HG03196 (cell line): Measurements from ENCODE around the gene TSPEAR.
"Not testable (repeated sequence)": the region's sequence is repeated elsewhere in the genome, so short reads cannot be mapped to it uniquely, and the experiment has no call there.

ENCODE experiments used
- ATAC-seq: cut with Tn5 transposase; IDR thresholded peaks from one replicate; pipeline ENCODE4 v1.9.1; 2021; ENCODE audit not compliant: unreplicated experiment

Gene TSPEAR

DNA sequence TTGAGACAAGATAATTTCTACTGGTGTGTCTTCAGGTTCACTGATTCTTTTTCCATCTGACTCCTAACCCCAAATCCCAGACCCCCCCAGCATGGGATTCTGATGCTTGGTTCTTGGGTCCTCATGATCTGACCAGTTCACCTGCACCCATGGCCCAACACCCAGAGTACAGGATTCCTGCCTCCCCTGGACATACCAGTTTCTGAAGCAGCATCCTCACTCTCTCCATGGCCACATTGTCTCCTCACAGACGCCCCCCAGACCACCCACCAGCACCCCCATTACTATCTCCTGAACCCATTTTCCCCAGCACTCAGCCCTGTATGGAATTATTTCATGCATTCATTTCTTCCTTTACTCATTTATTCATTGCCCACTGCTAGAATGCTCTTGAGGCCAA, 54.5 kb downstream of the TSPEAR start:
- no peak for ATAC-seq

DNA sequence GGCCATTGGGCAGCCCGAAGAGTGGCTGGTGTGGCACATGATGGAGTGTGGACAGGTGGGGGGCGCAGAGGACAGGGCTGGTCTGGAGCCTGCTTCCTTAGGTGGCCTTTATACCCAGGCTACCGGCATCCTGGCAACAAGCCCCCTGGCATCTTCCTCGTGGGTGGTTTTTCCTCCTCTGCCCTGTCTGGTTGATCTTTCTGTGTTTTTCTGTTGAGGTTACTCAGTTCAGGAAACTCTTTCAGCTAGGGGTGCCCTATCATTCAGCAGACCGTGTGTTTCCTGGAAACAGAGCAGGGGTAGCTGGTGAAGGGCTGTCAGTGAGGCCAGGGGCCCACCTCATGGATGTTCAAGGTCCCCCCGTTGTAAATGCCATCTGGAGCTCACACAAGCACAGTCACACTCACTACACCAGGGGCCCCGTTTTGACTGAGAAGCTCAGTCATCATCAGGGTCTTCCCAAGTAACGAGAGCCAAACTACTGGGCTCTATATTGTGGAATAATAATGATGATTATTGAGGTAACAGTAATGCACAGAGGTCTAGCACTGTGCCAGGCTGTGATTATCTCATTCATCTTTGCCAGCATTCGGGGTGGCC, 56.7 kb downstream of the TSPEAR start, which contains the start of gene KRTAP12-4:
Gene KRTAP12-4 (minus strand): TSS at position 84 of the 600 bp plus-strand sequence. CDS start 45 bp downstream, at position 39.
- no peak for ATAC-seq

DNA sequence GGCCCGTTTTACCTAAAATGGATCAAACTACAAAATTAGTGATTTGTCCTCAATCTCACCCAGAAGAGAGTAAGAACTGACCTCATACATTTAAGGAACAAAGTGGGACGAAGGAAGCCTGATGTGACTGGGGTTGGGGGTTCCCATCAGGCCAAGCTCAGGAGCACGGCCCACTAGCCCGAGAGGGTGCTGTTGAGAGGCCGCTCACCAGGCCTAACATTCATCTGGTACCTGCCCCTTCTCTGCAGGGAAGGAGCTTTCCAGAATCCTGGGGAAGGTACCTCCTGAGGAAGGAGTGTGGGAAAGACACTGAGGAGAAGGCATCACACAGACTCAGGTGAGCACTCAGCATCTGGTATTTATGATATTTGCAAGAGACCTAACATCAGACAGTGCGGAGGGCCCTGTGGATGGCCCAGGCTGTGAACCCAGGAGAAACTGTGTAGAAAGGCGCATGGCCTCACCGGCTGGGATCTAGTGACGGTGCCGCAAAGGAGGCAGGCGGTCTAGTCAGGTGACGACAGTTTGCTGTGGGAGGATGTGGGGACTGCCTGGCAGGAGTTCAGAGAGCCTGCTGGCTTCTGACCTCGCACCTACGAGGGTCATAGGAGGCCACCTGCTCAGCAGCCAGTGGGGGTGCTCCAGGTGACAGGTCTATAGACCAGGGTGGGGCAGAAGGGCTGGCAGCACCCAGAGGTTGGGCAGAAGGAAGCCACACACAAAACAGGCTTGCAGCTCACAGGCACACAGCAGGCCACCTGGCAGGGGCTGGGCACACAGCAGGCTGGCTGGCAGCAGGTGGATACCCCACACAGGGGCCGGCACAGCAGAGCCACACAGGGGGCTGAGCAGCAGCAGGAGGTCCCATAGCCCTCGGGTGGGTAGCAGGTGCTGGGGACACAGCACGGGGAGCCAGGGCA, 57.5 kb downstream of the TSPEAR start:
- ATAC-seq, result no peak

DNA sequence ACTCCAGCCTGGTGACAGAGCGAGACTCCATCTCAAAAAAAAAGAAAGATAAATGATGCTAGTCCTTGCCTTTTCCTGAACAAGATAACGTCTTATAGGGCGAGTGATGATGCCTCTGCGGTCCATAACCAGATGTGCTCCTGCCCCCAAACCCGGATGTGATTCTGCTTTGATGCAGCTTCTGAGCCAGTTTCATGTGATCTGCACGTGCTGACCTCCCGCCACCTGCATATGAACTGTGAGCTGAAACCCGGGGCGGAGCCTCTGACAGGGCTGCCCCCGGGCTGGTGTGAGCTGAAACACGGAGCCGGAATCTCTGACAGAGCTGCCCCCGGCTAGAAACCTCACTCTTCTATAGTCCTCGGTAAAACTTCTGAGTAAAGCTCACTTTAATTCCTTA, 58.2 kb downstream of the TSPEAR start:
- no peak for ATAC-seq

DNA sequence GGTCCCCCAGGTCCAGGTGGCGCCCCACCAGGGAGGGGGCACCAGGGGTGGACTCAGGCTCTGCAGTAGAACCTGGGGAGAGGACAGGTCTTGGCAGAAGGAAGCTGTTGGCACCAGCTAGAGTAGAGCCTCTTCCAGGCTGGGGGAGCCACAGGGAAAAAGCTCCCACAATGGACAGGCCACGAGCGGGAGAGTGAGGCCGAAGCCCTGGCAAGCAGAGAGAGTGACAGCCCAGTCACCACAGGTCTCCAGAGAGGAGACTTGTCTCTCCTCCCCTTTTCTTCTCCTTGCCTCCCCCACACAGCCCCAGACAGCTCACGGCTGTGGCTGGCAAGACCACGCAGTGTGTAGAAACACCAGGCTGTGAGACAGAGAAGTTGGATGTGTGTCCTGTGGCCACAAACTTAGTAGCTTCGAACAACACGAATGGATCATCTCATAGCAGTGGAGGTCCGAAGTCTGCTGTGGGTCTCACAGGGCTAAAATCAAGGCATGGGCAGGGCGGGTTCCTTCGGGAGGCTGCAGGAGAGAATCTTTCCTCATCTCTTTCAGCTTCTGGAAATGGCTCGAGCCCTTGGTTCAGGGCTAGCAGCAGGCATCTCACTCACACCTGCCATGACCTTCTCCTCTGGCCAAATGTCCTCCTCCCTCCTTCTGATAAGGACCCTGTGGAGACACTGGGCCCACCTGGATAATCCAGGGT, 60.2 kb downstream of the TSPEAR start:
- ATAC-seq, result no peak

DNA sequence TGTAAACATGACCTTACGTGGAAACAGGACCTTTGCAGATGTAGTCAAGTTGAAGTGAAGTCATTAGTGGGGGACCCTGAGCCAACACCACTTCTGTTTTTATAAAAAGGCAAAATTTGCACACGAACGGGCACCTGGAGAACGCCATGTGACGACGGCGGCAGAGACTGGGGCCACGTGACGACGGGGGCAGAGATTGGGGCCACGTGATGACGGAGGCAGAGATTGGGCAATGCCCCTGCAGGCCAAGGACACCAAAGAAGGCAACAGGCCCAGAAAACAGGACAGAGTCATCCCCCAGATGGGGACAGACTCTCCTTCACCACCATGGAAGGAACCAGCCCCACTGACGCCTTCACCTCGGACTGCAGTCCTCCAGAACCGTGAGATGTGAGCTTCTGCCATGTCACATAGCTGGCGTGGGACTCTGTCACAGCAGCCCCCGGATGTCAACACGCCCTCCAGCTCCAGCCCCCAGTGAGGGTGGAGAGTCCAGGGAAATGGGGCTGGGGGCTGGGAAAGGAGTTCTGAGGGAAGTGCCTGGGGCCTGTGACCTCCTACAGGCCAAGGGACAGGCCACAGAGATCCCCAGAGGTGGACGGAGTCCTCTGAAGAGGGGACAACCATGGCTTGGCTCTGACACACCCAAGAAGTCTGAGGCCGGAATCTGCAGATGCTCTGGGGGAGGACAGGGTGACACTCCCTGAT, 61.0 kb downstream of the TSPEAR start:
- ATAC-seq, result no peak

DNA sequence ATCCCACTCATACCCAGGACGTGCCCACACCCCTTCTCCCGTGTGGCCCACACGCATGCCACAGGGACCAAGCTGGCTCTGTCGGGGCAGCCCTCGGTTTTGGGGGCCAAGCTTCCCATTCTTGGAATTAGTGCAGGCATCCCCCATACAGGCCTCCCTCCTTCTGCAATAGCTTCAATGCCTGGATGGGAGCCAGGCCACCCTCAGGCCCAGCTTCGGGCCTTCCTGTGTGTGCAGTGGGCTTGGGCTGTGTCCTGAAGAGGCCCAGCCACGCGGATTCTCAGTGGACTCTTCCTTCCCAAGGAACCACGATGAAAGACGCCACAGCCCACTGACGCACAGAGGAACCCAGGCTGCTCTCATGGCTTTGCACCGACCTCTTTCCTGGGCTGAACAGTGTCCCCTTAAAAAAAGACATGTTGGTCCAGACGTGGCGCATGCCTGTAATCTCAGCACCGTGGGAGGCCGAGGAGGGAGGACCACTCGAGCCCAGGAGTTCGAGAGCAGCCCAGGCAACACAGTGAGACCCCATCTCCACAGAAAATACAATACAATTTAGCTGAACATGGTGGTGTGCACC, 61.8 kb downstream of the TSPEAR start:
- ATAC-seq, result no peak

DNA sequence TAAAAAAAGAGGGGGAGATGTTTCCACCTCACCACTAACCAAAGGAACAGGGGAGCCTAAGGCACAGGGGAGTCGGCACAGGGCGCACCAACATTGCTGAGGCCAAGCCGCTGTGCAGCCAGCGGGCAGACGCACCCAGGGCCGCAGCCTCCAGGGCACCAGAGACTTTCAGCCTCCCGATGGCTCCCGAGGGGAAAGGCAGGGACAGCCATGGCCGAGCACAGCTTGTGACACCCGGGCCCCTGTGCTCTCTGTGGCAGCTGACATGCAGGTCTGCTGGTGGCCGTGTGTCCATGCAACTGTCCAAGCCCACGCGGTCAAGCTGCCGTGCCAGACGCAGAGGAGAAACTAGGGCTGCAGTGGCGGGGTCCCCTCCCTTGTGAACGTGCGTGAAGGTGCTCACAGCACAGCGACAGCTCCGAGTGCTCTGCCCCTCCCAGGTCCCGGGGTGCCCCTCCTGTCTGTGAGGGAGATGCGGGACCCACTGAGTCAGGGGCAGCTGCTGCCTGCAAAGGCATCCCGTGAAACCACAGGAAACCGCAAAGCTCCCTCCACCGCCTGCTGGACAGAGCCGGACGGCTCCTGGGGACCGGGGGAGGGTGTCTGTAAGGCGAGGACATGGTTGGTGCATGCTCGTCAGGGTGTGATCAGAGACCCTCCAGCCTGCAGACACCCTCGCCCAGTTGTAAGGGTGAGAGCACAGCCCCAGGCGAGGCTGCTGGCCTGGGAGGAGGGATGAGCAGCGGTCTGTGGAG, 62.6 kb downstream of the TSPEAR start:
- no peak for ATAC-seq

DNA sequence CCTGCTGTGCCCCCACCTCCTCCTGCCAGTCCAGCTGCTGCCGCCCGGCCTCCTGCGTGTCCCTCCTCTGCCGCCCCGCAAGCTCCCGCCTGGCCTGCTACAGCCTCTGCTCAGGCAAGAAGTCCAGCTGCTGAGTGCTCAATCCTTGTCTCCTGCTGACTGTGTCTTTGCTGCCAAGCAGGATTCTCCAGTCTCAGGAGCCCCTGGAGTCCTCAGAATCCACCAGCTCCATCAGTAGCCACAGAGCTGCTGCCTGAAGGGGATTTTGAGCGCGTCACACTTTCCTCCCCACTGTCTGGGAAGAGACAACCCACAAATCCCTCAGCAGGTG, 64.2 kb downstream of the TSPEAR start:
- no peak for ATAC-seq

DNA sequence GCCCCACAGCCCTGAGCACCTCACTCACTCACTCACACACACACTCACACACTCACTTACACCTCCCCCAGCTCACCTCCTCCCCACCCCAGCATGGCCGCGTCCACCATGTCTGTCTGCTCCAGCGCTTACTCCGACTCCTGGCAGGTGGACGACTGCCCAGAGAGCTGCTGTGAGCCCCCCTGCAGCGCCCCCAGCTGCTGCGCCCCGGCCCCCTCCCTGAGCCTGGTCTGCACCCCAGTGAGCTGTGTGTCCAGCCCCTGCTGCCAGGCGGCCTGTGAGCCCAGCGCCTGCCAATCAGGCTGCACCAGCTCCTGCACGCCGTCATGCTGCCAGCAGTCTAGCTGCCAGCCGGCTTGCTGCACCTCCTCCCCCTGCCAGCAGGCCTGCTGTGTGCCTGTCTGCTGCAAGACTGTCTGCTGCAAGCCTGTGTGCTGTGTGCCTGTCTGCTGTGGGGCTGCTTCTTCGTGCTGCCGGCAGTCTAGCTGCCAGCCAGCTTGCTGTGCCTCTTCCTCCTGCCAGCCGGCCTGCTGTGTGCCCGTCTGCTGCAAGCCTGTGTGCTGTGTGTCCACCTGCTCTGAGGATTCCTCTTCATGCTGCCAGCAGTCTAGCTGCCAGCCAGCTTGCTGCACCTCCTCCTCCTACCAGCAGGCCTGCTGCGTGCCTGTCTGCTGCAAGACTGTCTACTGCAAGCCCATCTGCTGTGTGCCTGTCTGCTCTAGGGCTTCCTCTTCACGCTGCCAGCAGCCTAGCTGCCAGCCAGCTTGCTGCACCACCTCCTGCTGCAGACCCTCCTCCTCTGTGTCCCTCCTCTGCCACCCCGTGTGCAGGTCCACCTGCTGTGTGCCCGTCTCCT, 64.8 kb downstream of the TSPEAR start, which contains the start of gene KRTAP10-11:
Gene KRTAP10-11 (plus strand): TSS at position 49 of the 856 bp plus-strand sequence. CDS start 45 bp downstream, at position 94.
- not testable (repeated sequence) for ATAC-seq

DNA sequence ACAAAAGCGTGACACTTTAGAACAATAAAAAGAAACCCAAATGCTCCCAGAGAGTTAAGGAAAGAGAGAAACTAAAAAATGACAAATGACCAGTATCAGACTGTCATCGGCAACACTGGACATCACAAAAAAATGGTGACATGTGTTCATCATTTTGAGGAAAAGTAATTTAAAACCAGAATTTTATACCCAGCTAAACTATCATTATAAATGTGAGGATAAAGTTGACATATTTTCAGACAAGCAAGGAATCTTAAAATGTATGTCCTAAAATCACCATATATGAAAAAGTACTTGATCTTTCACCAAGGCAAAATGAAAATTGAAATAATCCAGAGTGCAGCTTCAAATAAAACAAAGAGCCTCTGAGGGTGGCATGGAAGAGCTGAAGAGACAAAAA, 66.5 kb downstream of the TSPEAR start:
- no peak for ATAC-seq

DNA sequence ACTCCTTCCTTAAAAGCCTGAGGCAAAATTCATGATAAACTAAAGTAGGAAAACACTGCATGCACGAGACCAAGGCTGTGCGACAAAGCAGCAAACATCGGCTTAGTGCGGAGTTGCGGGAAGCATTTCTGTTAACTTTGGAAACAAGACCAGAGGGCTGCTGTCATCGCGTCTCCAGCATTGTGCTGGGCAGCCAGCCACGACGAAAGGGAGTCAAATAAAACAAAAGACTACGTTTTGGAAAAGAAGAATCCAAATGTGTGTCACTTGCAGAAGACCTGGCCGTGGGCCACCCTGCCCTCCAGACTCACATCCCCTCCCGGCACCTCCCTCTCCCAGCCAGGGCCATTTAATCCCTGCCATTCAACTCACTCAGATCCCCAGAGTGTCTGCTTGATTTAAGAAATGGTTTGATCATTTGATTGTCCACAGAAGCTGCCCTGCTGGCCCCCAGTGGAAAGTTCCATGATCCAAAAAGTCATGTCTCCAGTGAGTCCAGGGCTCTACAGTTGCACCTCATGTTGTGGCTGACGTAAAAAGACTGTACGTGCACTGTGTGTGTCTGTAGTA, 67.5 kb downstream of the TSPEAR start:
- no peak for ATAC-seq

DNA sequence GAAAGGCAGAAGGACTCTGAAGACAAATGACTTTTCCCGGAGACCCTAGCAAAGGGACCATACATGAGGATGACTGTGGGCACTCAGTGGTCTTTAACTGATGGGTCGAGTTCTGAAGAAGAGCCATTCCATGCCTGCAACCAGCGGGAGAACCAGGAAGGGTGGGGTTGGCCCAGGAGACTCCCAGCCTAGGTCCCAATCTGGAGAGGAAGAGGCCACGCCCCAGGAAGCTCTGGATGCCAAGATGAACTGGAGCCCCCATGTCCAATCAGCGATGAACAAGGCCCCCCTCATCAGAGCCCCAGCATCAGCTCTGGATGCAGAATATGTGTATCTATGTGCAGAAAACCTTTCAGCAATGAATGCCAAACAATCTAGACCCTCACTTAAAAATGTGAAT, 70.6 kb downstream of the TSPEAR start:
- ATAC-seq, result no peak

DNA sequence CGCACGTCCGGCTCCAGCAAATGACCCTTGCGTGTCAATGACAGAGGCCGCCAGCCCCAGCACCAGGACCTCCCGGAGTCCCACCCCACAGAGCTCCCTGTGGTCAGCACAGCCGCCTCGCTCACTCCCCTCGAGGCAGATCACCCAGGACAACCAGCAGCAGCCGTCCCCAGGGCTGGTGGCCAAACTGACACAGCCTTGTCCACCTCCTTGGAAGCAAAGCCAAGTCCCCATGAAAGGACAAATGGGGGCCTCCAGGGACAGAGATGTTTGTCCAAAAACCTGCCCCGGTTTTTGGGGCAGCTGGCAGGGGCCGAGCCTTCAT, 72.1 kb downstream of the TSPEAR start:
- ATAC-seq, result no peak

DNA sequence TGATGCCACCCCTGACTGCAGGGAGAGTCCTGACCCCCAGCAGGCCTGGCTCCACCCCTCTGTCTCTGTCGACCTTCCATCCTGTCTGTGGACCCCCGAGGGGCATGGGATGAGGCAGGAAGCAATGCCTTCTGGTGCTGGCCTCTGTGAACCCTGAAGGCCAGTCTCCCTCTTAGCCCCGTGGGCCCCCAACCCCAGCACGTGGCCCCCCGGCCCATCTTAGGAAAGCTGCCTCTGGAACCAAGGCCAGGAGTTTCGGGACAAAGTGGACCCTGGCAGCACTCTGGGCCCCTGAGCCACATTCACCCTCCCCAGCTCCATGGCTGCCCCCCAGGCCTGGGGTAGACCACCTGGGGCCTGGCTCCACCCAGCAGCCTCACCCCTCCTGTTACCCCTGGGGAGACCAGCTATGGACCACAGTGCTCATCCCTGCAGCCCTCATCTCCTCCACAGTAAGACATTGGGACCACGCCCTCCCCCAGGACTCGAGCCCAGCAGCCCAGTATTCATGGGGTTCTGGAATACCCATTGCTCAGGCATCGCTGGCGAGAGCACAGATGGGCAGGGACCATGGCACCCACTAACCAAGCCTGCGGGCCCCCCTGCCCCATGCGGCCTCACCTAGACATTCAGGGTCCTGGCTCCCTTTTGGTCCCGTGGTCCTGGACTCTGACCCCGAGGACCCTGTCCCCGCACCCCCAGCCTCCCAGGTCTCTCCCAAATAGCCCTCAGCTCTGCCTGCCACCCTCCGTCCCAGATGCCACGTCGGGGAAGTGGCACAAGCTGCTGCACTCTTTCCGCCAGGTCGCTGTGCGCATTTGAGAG, 72.7 kb downstream of the TSPEAR start:
- ATAC-seq, result not testable (repeated sequence)

DNA sequence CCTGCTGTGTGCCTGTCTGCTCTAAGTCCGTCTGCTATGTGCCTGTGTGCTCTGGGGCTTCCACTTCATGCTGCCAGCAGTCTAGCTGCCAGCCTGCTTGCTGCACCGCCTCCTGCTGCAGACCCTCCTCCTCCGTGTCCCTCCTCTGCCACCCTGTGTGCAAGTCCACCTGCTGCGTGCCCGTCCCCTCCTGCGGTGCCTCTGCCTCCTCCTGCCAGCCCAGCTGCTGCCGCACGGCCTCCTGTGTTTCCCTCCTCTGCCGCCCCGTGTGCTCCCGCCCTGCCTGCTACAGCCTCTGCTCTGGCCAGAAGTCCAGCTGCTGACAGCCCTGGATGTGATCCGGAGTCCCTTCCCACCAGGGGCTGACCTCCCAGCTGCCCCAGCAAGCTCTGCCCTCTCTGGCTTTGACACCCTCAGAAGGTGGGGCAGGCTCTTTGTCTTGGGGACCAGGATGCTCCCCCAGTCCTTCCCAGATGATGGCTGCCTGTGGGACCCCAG, 73.5 kb downstream of the TSPEAR start:
- not testable (repeated sequence) for ATAC-seq

DNA sequence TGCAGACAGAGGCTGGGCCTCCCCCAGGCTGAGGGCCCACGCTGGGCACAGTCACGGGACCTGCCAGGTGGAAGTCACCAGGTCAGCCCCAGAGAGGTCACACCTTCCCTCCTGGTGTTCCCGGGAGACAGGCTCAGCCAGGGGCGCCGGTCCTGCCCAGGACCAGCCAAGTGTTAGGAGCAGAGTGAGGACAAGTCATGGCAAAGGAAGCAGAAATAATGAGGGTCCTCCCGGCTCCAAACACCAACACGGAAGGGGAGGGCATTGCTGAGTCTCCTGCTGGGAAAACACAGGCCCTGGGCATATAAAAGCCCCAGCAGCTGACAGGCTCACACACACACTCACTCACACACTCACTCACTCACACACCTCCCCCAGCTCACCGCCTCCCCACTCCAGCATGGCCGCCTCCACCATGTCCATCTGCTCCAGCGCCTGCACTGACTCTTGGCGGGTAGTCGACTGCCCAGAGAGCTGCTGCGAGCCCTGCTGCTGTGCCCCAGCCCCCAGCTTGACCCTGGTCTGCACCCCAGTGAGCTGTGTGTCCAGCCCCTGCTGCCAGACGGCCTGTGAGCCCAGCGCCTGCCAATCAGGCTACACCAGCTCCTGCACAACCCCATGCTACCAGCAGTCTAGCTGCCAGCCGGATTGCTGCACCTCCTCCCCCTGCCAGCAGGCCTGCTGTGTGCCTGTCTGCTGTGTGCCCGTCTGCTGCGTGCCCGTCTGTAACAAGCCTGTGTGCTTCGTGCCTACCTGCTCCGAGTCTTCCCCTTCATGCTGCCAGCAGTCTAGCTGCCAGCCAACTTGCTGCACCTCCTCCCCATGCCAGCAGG, 74.1 kb downstream of the TSPEAR start, which contains the start of gene KRTAP10-10:
Gene KRTAP10-10 (plus strand): TSS at position 339 of the 833 bp plus-strand sequence. CDS start 62 bp downstream, at position 401.
- ATAC-seq, result no peak
